Epithelial cell of proximal tubule (primary cell): ENCODE results near the gene STON2. TPM values are rescaled to one million over a fixed set of nuclear protein-coding genes. Genes with fewer than 3 reads are reported as not detected.

Experiments
- DNase-seq: peaks from one replicate; pipeline ENCODE4 v3.0.0-alpha.2; 2011; ENCODE audit warnings: low read depth
- H3K4me3 ChIP-seq: 2 replicates; pipeline ENCODE4 v1.5.1; 2011; ENCODE audit warnings: low read depth, mild to moderate bottlenecking, low read length
- CTCF ChIP-seq: conservative IDR thresholded peaks from 2 replicates; pipeline ENCODE4 v1.5.1; 2012; ENCODE audit warnings: low read depth, mild to moderate bottlenecking, low read length
- total RNA-seq: library from RNA; depleted of rRNA; stranded (reverse); fragments of >200 nt; gene quantifications from 2 replicates; pipeline ENCODE4 v1.2.3, GENCODE V29; 2015

Gene STON2
- total RNA-seq, 1 donor from 2014 or later, result 6.8 TPM

- TF ChIP-seq CTCF, result no peak
- DNase-seq, result no peak
- H3K4me3 ChIP-seq, result no peak overlapping the region
Observed at GRCh38 chr14:81264671-81265070, 135.5 kb downstream of the STON2 start.

GRCh38 chr14:81263777-81264410 is 136.2 kb downstream of the STON2 start:
- no peak for TF ChIP-seq CTCF
- no peak overlapping the region for H3K4me3 ChIP-seq
- no peak for DNase-seq

GRCh38 chr14:81261176-81261575 is 138.9 kb downstream of the STON2 start:
- H3K4me3 ChIP-seq, result no peak overlapping the region
- TF ChIP-seq CTCF, result no peak
- DNase-seq, result no peak

- no peak for TF ChIP-seq CTCF
- no peak for DNase-seq
- no peak overlapping the region for H3K4me3 ChIP-seq
Observed at GRCh38 chr14:81260732-81261131, 139.4 kb downstream of the STON2 start.

- no peak for DNase-seq
- TF ChIP-seq CTCF, result no peak
- no peak overlapping the region for H3K4me3 ChIP-seq
Observed at GRCh38 chr14:81256289-81256960, 143.7 kb downstream of the STON2 start.

GRCh38 chr14:81252278-81252677 is 147.8 kb downstream of the STON2 start:
- no peak for DNase-seq
- no peak overlapping the region for H3K4me3 ChIP-seq
- TF ChIP-seq CTCF, result peak; percentile 34
